Right atrium auricular region (tissue), 2 donors: Measurements from ENCODE around the gene RAVER2. TPM values are rescaled to one million over a fixed set of nuclear protein-coding genes. Genes with fewer than 3 reads are reported as not detected.
A peak's percentile ranks its signal among the peaks of the same experiment; 100 is the strongest.
"Not testable (repeated sequence)": the region's sequence is repeated elsewhere in the genome, so short reads cannot be mapped to it uniquely, and the experiment has no call there.

ENCODE experiments used
- DNase-seq: peaks from one replicate; pipeline ENCODE4 v3.0.0-alpha.2; 2019; ENCODE audit warnings: low spot score
- H3K27ac ChIP-seq, 2 donors: fragments of 200-600 bp; sonication (generic); 1 replicate in 1 of 2; 2 replicates in 1 of 2; pipeline ENCODE4 v1.5.1; 2016 to 2019
- H3K27me3 ChIP-seq, 2 donors: fragments of 200-600 bp; sonication (generic); one replicate each; pipeline versions ENCODE4 v1.5.1 to v1.6.0; 2017 to 2019
- H3K36me3 ChIP-seq: fragments of 200-600 bp; sonication (generic); one replicate; pipeline ENCODE4 v1.5.1; 2016
- H3K4me1 ChIP-seq, 2 donors: fragments of 200-600 bp; sonication (generic); one replicate each; pipeline versions ENCODE4 v1.5.1 to v1.6.0; 2017 to 2019
- H3K4me3 ChIP-seq, 2 donors: fragments of 200-600 bp; sonication (generic); 1 replicate in 1 of 2; 2 replicates in 1 of 2; pipeline ENCODE4 v1.5.1; 2017 to 2019; ENCODE audit warnings: mild to moderate bottlenecking in 1 of 2, moderate library complexity in 1 of 2
- H3K9me3 ChIP-seq, 2 donors: fragments of 200-600 bp; sonication (generic); one replicate each; pipeline ENCODE4 v1.5.1; 2019
- total RNA-seq, 2 donors: library from RNA; depleted of rRNA; stranded (reverse); fragments of >200 nt; gene quantifications; one replicate each; pipeline ENCODE4 v1.1.0, GENCODE V29; 2016
- TF ChIP-seq, protein P1 (sequence below), 2 donors: fragments of 200-600 bp; sonication (generic); IDR thresholded peaks; one replicate each; pipeline ENCODE4 v1.5.1; 2019; ENCODE audit warnings: antibody characterized with exemption in 2 of 2

Gene RAVER2
- total RNA-seq, 2 donors from 2014 or later: 11.5 to 23.2 TPM

DNA sequence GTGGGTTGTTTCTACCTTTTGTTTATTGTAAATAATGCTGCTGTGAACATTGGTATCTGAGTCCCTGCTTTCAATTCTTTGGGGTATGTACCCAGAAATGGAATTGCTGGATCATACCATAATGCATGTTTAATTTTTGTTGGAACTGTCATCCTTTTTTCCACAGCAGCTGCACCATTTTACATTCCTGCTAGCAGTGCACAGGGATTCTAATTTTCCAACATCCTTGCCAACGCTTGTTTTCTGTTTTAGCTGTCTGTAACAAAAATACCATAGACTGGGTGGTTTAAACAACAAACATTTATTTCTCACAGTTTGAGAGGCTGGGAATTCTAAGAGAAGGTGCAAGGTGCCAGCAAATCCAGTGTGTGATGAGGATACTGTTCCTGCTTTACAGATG lies 65.1 kb downstream of the RAVER2 start:
- DNase-seq: no peak
- no peaks in the 10 kb centered on the region for H3K4me1 ChIP-seq
- H3K27ac ChIP-seq: no peak overlapping the region
- H3K27me3 ChIP-seq: no peaks in the 10 kb centered on the region
- TF ChIP-seq, protein P1, sequence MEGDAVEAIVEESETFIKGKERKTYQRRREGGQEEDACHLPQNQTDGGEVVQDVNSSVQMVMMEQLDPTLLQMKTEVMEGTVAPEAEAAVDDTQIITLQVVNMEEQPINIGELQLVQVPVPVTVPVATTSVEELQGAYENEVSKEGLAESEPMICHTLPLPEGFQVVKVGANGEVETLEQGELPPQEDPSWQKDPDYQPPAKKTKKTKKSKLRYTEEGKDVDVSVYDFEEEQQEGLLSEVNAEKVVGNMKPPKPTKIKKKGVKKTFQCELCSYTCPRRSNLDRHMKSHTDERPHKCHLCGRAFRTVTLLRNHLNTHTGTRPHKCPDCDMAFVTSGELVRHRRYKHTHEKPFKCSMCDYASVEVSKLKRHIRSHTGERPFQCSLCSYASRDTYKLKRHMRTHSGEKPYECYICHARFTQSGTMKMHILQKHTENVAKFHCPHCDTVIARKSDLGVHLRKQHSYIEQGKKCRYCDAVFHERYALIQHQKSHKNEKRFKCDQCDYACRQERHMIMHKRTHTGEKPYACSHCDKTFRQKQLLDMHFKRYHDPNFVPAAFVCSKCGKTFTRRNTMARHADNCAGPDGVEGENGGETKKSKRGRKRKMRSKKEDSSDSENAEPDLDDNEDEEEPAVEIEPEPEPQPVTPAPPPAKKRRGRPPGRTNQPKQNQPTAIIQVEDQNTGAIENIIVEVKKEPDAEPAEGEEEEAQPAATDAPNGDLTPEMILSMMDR (IDR thresholded peaks at IDR 0.05): no peak
- no peaks in the 10 kb centered on the region for H3K9me3 ChIP-seq
- H3K36me3 ChIP-seq: peaks cover 6% of the 10 kb centered on the region
- no peak overlapping the region for H3K4me3 ChIP-seq

GRCh38 chr1:64811131-64811530 lies 66.3 kb downstream of the RAVER2 start:
- no peaks in the 10 kb centered on the region for H3K27me3 ChIP-seq
- H3K36me3 ChIP-seq: peaks cover 6% of the 10 kb centered on the region
- H3K4me1 ChIP-seq: no peaks in the 10 kb centered on the region
- no peak overlapping the region for H3K27ac ChIP-seq
- TF ChIP-seq, protein P1 (IDR thresholded peaks at IDR 0.05): no peak
- no peak for DNase-seq
- no peak overlapping the region for H3K4me3 ChIP-seq
- no peaks in the 10 kb centered on the region for H3K9me3 ChIP-seq

DNA sequence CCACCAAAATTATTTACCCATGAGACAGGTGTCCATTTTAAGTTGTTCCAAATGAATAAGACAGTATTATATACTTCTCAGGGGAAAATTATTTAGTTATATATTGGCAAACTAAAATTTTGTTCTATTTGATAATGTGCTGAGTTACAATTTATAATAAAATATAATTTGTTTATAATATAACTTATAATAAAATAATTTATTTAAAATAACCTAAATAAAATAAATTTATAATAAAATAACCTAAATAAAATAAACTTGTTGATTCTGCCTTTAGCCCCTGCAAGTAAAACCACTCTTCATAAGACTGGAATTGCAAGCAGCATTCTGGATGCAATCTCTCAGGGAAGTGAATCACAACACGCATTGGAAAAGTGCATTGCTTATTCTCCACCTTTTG lies 69.6 kb downstream of the RAVER2 start:
- no peak overlapping the region for H3K27ac ChIP-seq
- DNase-seq: no peak

DNA sequence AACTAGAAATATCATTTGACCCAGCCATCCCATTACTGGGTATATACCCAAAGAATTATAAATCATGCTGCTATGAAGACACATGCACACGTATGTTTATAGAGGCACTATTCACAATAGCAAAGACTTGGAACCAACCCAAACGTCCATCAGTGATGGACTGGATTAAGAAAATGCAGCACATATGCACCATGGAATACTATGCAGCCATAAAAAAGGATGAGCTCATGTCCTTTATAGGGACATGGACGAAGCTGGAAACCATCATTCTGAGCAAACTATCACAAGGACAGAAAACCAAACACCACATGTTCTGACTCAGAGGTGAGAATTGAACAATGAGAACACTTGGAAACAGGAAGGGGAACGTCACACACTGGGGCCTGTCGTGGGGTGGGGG lies 72.5 kb downstream of the RAVER2 start:
- not testable (repeated sequence) for H3K4me3 ChIP-seq, H3K27ac ChIP-seq, H3K4me1 ChIP-seq, H3K9me3 ChIP-seq, DNase-seq, H3K27me3 ChIP-seq, H3K36me3 ChIP-seq

More for the DNA sequence above, 69.6 kb downstream of the RAVER2 start:
- no peaks in the 10 kb centered on the region for H3K9me3 ChIP-seq
- no peak overlapping the region for H3K4me3 ChIP-seq
- H3K36me3 ChIP-seq: peaks cover 6% of the 10 kb centered on the region
- TF ChIP-seq, protein P1 (IDR thresholded peaks at IDR 0.05): no peak
- no peaks in the 10 kb centered on the region for H3K27me3 ChIP-seq
- no peaks in the 10 kb centered on the region for H3K4me1 ChIP-seq

DNA sequence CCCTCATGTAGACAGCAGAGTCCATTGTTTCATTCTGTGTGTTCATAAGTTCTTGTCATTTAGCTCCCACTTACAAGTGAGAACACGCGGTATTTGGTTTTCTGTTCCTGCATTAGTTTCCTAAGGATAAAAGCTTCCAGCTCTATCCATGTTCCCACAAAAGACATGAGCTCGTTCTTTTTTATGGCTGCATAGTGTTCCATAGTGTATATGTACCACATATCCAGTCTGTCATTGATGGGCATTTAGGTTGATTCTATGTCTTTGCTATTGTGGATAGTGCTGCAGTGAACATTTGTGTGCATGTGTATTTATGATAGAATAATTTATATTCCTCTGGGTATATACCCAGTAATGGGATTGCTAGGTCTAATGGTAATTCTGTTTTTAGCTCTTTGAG lies 75.7 kb downstream of the RAVER2 start:
- H3K27ac ChIP-seq, H3K9me3 ChIP-seq, H3K4me3 ChIP-seq, H3K36me3 ChIP-seq, H3K27me3 ChIP-seq, H3K4me1 ChIP-seq, DNase-seq: not testable (repeated sequence)

DNA sequence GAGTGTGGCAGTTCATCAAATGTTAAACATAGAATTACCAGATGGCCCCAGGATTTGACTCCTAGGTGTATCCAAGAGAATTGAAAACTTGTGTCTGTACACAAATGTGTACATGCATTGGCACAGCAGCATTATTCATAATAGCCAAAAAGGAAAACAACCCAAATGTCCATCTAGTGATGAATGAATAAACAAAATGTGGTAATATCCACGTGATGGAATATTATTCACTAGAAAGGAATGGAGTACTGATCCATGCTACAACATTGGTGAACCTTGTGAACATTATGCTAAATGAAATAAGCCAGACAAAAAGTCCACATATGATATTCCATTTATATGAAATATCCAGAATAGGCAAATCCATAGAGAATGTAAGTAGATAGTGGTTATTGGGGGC lies 77.7 kb downstream of the RAVER2 start:
- H3K9me3 ChIP-seq: no peaks in the 10 kb centered on the region
- H3K27ac ChIP-seq: no peak overlapping the region
- TF ChIP-seq, protein P1 (IDR thresholded peaks at IDR 0.05): no peak
- no peak overlapping the region for H3K4me3 ChIP-seq
- DNase-seq: no peak
- H3K4me1 ChIP-seq: peaks cover 0 to 7% of the 10 kb centered on the region in 2 donors
- H3K27me3 ChIP-seq: no peaks in the 10 kb centered on the region
- no peaks in the 10 kb centered on the region for H3K36me3 ChIP-seq

GRCh38 chr1:64823691-64824476 lies 79.0 kb downstream of the RAVER2 start:
- Histone ChIP-seq H3K9me3 (no peaks in the 10 kb centered on the region), H3K27me3 (no peaks in the 10 kb centered on the region), H3K36me3 (no peaks in the 10 kb centered on the region), H3K4me3 (peak overlapping the region in 1 of 2 donors; percentile 1), H3K27ac (no peak overlapping the region), H3K4me1 (peaks cover 0 to 7% of the 10 kb centered on the region in 2 donors)
- TF ChIP-seq, protein P1 (IDR thresholded peaks at IDR 0.05): peak; percentile 59 to 81
- DNase-seq: peak; percentile 74
